ENCODE results near the gene MCFD2.
A peak's percentile ranks its signal among the peaks of the same experiment; 100 is the strongest.

Gene MCFD2

DNA sequence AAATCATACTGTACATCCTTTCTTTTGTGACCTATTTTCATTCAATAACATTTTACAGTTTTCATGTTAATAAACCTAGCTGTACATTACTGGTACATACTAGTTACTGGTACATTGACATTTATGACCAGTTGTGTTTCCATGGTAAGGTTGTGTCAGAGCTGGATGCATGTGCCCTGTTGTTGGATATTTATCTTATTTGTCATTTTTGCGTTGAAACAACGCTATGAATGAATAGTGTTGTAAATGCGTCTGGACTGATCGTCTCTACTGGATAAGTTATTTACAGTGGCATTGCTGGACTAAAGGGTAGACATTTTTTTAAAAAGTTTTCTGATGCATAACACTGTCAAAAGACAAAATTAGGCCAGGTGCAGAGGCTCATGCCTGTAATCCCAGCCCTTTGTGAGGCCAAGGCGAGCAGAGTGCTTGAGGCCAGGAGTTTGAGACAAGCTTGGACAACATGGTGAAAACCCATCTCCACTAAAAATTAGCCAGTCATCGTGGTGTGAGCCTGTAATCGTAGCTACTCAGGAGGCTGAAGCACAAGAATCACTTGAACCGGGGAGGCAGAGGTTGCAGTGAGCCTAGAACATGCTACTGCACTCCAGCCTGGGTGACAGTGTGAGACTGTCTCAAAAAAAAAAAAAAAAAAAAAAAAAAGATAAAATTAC is 40.2 kb downstream of the MCFD2 start:
- Histone ChIP-seq H3K4me1 (ENCODE audit: control insufficient read depth in 1 of 2, insufficient read depth in 2 of 2, low read length in 2 of 2) (peaks cover 17 to 19% of the 10 kb centered on the region in 2 donors), H3K27me3 (ENCODE audit: control insufficient read depth in 1 of 2, insufficient read depth in 2 of 2, low read length in 2 of 2) (no peaks in the 10 kb centered on the region), H3K36me3 (ENCODE audit: control insufficient read depth in 1 of 2, insufficient read depth in 2 of 2, low read length in 2 of 2) (no peaks in the 10 kb centered on the region), H3K27ac (ENCODE audit: low read depth, low read length) (no peak overlapping the region), H3K9me3 (ENCODE audit: control insufficient read depth in 1 of 2, low read length in 2 of 2) (no peaks in the 10 kb centered on the region), H3K9ac (ENCODE audit: low read depth in 1 of 2, low read length in 2 of 2) (no peak overlapping the region), H3K4me3 (ENCODE audit: low read depth in 1 of 2, low read length in 2 of 2) (no peak overlapping the region)

DNA sequence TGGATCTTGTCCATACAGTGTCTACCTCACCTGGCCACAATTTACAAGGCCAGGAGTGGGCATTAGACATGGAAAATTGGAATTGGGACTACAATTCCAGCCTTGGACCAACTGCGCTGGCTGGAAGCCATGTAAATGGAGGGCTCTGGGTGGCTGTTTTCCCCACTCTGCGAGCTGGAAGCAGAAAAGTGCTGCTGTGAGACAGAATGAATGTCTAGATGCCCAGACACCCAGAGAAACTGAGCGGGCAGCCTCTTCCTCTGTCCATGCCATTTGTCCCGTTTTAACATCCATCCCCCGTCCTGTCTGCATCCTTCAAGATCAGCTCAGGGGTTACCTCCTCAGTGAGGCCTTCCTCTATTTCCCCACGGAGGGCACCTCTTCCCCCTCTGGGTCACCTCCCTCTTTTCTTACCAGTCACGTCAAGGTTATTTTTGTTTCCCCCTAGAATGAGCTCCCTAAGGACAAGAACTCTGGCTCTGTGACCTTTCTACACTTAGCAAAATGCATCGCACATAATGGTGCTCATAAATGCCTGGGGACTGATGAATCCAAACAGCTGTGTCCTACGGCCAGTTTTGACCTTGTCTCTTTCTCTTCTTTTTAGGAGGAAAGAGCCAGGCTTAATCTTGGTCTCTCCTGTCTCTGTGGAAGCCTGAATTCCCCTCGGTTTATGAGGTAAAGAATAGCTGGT is 41.2 kb downstream of the MCFD2 start:
- Histone ChIP-seq H3K4me3 (ENCODE audit: low read depth in 1 of 2, low read length in 2 of 2) (no peak overlapping the region), H3K9ac (ENCODE audit: low read depth in 1 of 2, low read length in 2 of 2) (no peak overlapping the region), H3K36me3 (ENCODE audit: control insufficient read depth in 1 of 2, insufficient read depth in 2 of 2, low read length in 2 of 2) (no peaks in the 10 kb centered on the region), H3K27me3 (ENCODE audit: control insufficient read depth in 1 of 2, insufficient read depth in 2 of 2, low read length in 2 of 2) (no peaks in the 10 kb centered on the region), H3K4me1 (ENCODE audit: control insufficient read depth in 1 of 2, insufficient read depth in 2 of 2, low read length in 2 of 2) (peaks cover 17 to 19% of the 10 kb centered on the region in 2 donors), H3K27ac (ENCODE audit: low read depth, low read length) (no peak overlapping the region), H3K9me3 (ENCODE audit: control insufficient read depth in 1 of 2, low read length in 2 of 2) (no peaks in the 10 kb centered on the region)

DNA sequence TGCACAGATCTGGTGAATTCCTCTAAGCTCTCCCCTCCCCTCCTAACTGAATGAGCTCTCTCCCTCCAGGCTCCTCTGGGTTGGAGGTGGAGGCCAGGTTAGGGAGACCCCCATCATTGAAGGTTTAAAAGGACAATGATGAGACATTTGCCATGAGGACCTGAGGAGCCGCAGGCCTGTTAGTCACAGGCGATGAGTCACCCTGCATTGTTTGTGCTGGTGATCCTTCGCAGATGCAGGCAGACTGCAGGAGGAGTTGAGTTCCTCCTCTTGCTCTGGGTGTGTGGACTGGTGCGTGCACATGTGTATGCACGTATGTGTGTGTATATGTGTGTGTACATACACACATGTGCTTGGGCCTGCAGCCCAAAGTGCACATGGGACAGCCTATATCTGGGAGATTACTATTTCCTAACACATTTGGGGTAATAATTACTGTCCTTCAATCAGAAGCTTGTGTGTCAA is 42.0 kb downstream of the MCFD2 start:
- Histone ChIP-seq H3K9me3 (ENCODE audit: control insufficient read depth in 1 of 2, low read length in 2 of 2) (no peaks in the 10 kb centered on the region), H3K27ac (ENCODE audit: low read depth, low read length) (no peak overlapping the region), H3K4me1 (ENCODE audit: control insufficient read depth in 1 of 2, insufficient read depth in 2 of 2, low read length in 2 of 2) (peaks cover 17 to 19% of the 10 kb centered on the region in 2 donors), H3K27me3 (ENCODE audit: control insufficient read depth in 1 of 2, insufficient read depth in 2 of 2, low read length in 2 of 2) (no peaks in the 10 kb centered on the region), H3K36me3 (ENCODE audit: control insufficient read depth in 1 of 2, insufficient read depth in 2 of 2, low read length in 2 of 2) (no peaks in the 10 kb centered on the region), H3K9ac (ENCODE audit: low read depth in 1 of 2, low read length in 2 of 2) (no peak overlapping the region), H3K4me3 (ENCODE audit: low read depth in 1 of 2, low read length in 2 of 2) (no peak overlapping the region)

DNA sequence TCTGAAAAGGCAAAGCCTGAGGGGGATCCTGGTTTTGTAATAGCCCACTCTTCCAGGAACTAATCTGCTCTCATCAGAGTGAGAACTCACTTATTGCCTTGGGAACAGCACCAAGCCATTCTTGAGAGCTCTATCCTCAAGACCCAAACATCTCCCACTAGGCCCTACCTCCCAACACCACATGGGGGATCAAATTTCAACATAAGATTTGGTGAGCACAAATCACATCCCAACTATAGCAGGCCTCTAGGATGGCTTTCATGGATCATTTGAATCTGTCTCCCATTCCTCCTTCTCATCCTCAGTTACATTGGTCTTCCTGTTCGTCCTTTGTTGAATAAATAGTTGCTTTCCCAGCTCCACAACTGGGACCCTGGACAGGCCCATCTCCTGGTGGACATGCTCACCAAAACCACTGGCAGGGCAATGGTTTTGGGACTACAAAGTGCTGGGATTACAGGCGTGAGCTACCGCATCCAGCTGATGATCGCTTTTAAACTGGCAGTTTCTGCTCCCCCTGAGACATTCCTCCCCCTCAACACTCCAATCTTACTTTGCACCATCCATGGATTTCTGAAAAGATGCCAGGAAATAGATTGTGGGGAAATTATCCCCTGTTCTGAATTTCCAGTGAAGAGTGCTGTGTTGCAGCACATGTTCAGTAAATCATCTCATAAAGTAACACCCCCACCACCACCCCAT is 42.6 kb downstream of the MCFD2 start:
- H3K27ac ChIP-seq (ENCODE audit: low read depth, low read length): no peak overlapping the region

DNA sequence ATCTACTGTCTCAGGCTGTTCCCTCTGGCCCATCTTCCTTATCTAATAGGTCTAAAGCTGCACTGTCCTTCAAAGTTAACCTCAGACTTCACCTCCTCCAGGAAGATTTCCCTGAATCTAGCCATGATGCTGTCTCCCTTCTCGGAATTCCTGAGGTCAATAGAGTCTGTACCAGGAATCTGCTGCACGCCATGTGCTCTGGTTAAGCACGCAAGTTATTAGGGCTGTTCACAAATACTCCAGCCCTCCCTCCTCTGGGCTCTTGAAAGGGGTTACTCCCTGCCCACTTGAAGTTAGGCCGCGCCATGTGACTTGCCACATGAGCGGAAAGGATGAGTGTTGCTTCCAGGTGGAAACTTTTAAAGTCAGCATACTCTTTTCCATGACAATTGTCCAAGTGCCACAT is 43.6 kb downstream of the MCFD2 start:
- Histone ChIP-seq H3K27ac (ENCODE audit: low read depth, low read length) (no peak overlapping the region), H3K27me3 (ENCODE audit: control insufficient read depth in 1 of 2, insufficient read depth in 2 of 2, low read length in 2 of 2) (no peaks in the 10 kb centered on the region), H3K4me1 (ENCODE audit: control insufficient read depth in 1 of 2, insufficient read depth in 2 of 2, low read length in 2 of 2) (peaks cover 10 to 18% of the 10 kb centered on the region in 2 donors), H3K9me3 (ENCODE audit: control insufficient read depth in 1 of 2, low read length in 2 of 2) (no peaks in the 10 kb centered on the region), H3K9ac (ENCODE audit: low read depth in 1 of 2, low read length in 2 of 2) (no peak overlapping the region), H3K36me3 (ENCODE audit: control insufficient read depth in 1 of 2, insufficient read depth in 2 of 2, low read length in 2 of 2) (no peaks in the 10 kb centered on the region), H3K4me3 (ENCODE audit: low read depth in 1 of 2, low read length in 2 of 2) (no peak overlapping the region)

More for the DNA sequence above, 42.6 kb downstream of the MCFD2 start:
- Histone ChIP-seq H3K36me3 (ENCODE audit: control insufficient read depth in 1 of 2, insufficient read depth in 2 of 2, low read length in 2 of 2) (no peaks in the 10 kb centered on the region), H3K9me3 (ENCODE audit: control insufficient read depth in 1 of 2, low read length in 2 of 2) (no peaks in the 10 kb centered on the region), H3K27me3 (ENCODE audit: control insufficient read depth in 1 of 2, insufficient read depth in 2 of 2, low read length in 2 of 2) (no peaks in the 10 kb centered on the region), H3K9ac (ENCODE audit: low read depth in 1 of 2, low read length in 2 of 2) (no peak overlapping the region), H3K4me3 (ENCODE audit: low read depth in 1 of 2, low read length in 2 of 2) (no peak overlapping the region), H3K4me1 (ENCODE audit: control insufficient read depth in 1 of 2, insufficient read depth in 2 of 2, low read length in 2 of 2) (peaks cover 17 to 19% of the 10 kb centered on the region in 2 donors)

DNA sequence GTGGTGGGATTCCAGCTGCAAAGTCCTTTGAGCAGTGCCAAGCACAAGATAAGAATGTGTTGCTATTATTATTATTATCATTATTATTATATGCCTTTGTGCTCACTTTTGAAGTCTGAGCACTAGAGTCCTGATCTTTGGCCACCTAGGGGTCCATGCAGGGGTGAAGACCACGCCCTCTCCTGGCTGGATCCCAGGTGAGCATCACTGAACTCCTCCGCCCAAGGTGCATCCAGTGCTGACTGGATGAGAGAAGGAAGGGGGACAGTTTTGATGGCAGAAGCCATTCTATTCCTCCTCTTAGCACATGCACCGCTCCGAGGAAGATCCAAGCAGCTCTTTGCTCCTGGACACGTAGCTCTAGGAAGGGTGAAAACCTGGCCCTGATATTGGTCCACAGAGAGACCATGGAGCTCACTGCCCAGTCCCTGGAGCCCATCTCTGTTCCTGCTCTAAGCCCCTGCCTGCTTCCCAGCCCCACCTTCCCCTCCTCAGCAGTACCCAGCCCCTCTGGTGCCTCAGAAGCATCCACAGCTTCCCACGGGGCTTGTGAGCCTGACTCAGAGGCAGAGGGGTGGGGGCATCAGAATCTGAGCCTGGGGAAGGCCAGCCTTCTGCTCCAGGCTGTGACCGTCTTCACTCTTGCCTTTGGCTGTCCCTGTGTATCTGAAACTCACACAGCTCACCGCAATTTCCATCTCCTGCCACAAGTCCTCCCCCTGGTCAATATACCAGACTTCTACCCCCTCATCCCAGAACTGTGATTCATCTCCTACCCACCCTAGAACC is 45.4 kb downstream of the MCFD2 start:
- H3K27me3 ChIP-seq (ENCODE audit: control insufficient read depth in 1 of 2, insufficient read depth in 2 of 2, low read length in 2 of 2): no peaks in the 10 kb centered on the region
- H3K9ac ChIP-seq (ENCODE audit: low read depth in 1 of 2, low read length in 2 of 2): no peak overlapping the region
- peaks cover 23 to 35% of the 10 kb centered on the region in 2 donors for H3K4me1 ChIP-seq (ENCODE audit: control insufficient read depth in 1 of 2, insufficient read depth in 2 of 2, low read length in 2 of 2)
- H3K4me3 ChIP-seq (ENCODE audit: low read depth in 1 of 2, low read length in 2 of 2): no peak overlapping the region
- H3K27ac ChIP-seq (ENCODE audit: low read depth, low read length): no peak overlapping the region
- H3K36me3 ChIP-seq (ENCODE audit: control insufficient read depth in 1 of 2, insufficient read depth in 2 of 2, low read length in 2 of 2): no peaks in the 10 kb centered on the region
- peaks cover 0 to 4% of the 10 kb centered on the region in 2 donors for H3K9me3 ChIP-seq (ENCODE audit: control insufficient read depth in 1 of 2, low read length in 2 of 2)

DNA sequence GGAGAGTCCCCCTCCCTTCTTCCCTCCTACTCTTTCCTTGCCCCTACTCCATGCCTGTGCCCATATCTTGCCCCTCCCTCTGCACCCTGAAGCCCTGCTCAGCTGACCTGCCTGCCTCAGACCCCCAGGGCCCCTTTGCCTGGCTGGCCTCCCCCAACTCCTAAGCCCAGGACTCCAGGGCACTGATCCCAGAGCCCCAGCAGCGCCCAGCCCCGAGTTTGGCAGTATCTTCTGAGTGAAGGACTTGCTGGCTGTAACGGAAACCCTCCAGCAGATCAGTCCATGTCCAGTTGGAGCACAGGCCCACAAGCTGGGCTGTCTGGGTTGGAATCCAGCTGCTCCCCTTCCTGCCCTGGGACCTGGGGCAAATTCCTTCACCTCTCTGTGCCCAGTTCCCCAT is 46.0 kb downstream of the MCFD2 start:
- Histone ChIP-seq H3K4me1 (ENCODE audit: control insufficient read depth in 1 of 2, insufficient read depth in 2 of 2, low read length in 2 of 2) (peaks cover 23 to 35% of the 10 kb centered on the region in 2 donors), H3K36me3 (ENCODE audit: control insufficient read depth in 1 of 2, insufficient read depth in 2 of 2, low read length in 2 of 2) (no peaks in the 10 kb centered on the region), H3K27me3 (ENCODE audit: control insufficient read depth in 1 of 2, insufficient read depth in 2 of 2, low read length in 2 of 2) (no peaks in the 10 kb centered on the region), H3K9ac (ENCODE audit: low read depth in 1 of 2, low read length in 2 of 2) (no peak overlapping the region), H3K9me3 (ENCODE audit: control insufficient read depth in 1 of 2, low read length in 2 of 2) (peaks cover 5 to 9% of the 10 kb centered on the region in 2 donors), H3K4me3 (ENCODE audit: low read depth in 1 of 2, low read length in 2 of 2) (no peak overlapping the region), H3K27ac (ENCODE audit: low read depth, low read length) (no peak overlapping the region)

DNA sequence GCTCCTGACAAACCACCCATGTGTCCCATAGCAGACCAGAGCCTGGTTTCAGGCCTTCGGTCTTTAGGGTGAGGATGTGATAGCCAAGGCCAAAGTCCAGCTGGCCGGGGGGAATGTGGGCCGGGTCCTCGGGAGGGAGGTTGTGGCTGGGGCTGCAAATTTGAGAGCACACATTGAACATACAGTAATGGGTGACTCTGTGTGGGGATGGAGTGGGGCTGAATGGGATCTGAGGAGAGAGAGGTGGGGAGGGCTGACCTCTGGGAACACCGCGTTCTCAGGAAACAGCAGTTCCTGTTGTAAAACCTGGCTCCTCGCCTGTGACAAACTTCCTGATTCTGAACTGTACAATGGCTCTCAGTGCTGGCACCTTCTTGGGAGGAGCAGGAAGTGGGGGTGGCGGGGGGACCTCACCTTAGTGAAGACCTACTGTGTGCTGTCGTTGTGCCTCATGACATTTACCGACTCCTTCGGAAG is 48.8 kb downstream of the MCFD2 start:
- peak overlapping the region in 1 of 2 donors; percentile 16 for H3K9ac ChIP-seq (ENCODE audit: low read depth in 1 of 2, low read length in 2 of 2)
- H3K4me3 ChIP-seq (ENCODE audit: low read depth in 1 of 2, low read length in 2 of 2): no peak overlapping the region
- H3K36me3 ChIP-seq (ENCODE audit: control insufficient read depth in 1 of 2, insufficient read depth in 2 of 2, low read length in 2 of 2): no peaks in the 10 kb centered on the region
- no peaks in the 10 kb centered on the region for H3K27me3 ChIP-seq (ENCODE audit: control insufficient read depth in 1 of 2, insufficient read depth in 2 of 2, low read length in 2 of 2)
- H3K9me3 ChIP-seq (ENCODE audit: control insufficient read depth in 1 of 2, low read length in 2 of 2): peaks cover 8 to 12% of the 10 kb centered on the region in 2 donors
- peak overlapping the region; percentile 53 for H3K27ac ChIP-seq (ENCODE audit: low read depth, low read length)
- peaks cover 18% of the 10 kb centered on the region in 2 donors for H3K4me1 ChIP-seq (ENCODE audit: control insufficient read depth in 1 of 2, insufficient read depth in 2 of 2, low read length in 2 of 2)

DNA sequence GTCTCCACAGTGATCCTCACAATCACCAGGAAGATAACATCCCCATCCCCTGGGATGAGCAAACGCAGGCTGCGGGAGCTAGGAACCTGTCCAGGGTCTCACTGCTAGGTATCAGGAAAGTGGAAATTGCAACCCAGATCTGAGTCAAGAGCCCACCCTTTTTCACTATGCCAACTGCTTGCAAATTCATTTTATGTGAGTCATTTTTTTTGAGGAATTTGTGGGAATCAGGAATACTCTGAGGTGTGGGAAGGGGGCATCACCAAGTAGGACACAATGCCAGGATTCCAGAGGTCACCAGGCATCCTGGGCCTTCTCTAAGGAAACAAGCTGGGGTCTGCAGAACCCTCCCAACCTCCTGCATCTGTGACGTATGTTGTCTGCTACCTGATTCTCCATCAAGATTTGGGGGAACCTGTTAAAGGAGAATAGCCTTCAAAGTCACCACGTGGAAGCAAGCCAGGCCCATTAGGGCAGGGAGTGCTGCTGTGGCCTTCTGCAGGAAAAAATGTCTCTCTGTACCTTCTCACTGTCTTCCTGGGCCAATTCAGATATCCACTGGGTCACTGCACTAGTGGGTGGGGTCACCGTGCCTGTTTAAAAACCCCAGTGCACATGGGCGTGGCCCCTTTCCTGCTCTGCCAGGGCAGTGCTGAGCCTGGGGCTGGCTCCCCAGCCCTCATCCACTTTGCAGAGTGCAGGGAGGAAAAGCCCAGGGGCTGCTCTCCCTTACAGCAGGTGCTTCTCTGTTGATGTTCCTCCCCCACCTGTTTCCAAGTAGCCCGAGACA is 50.2 kb downstream of the MCFD2 start:
- Histone ChIP-seq H3K9me3 (ENCODE audit: control insufficient read depth in 1 of 2, low read length in 2 of 2) (peaks cover 8 to 12% of the 10 kb centered on the region in 2 donors), H3K9ac (ENCODE audit: low read depth in 1 of 2, low read length in 2 of 2) (no peak overlapping the region), H3K36me3 (ENCODE audit: control insufficient read depth in 1 of 2, insufficient read depth in 2 of 2, low read length in 2 of 2) (no peaks in the 10 kb centered on the region), H3K4me1 (ENCODE audit: control insufficient read depth in 1 of 2, insufficient read depth in 2 of 2, low read length in 2 of 2) (peaks cover 18% of the 10 kb centered on the region in 2 donors), H3K27me3 (ENCODE audit: control insufficient read depth in 1 of 2, insufficient read depth in 2 of 2, low read length in 2 of 2) (no peaks in the 10 kb centered on the region), H3K27ac (ENCODE audit: low read depth, low read length) (no peak overlapping the region), H3K4me3 (ENCODE audit: low read depth in 1 of 2, low read length in 2 of 2) (peak overlapping the region in 1 of 2 donors; percentile 19)

Measured in duodenal mucosa (tissue), 2 donors.